ENCODE data around the gene RAB22A. TPM values are rescaled to one million over a fixed set of nuclear protein-coding genes. Genes with fewer than 3 reads are reported as not detected.

The RAB22A gene
- total RNA-seq (ENCODE audit: unreplicated experiment) = 9.5 TPM
- long read RNA-seq, full-length matches to known transcripts = 3 of 4 reads
- long read RNA-seq, partial matches to known transcripts = 0 of 4 reads
- long read RNA-seq, other reads (novel, unspliced or antisense) = 1 of 4 reads

DNA sequence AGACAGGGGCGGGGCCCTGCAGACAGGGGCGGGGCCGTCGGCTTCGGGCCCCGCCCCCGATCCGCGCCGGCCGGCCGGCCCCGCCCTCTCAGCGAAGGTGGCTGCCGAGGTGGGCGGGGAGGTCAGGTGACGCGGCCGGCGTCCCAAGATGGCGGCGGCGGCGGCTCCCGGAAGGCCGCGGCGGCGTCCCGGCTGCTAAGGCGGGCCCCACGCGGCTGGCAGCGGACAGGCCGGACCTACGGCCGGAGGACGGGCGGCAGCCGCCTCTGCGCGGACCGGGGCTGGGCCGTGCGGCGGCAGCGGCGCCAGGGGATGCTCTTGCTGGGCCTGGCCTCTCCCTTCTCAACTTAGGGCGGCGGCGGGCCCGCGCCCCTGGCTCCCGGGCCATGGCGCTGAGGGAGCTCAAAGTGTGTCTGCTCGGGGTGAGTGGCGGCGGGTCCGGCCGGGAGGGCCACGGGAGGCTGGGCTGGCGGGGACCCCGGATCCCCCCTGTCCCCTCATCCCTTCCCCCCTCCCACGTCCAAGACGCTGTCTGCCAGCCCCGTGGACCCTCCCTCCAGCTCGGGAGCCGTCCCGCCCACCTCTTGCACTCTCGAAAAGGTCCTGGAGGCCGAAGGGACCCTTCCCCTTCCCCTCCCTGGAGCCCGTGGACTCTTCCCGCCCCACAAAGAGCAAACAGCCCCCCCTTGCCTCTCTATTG, at the start of gene RAB22A:
Gene RAB22A, plus strand, starts transcription at position 125 of the 700 bp plus-strand sequence. Its CDS starts 262 bp downstream, at position 387.
- TF ChIP-seq, protein P1, sequence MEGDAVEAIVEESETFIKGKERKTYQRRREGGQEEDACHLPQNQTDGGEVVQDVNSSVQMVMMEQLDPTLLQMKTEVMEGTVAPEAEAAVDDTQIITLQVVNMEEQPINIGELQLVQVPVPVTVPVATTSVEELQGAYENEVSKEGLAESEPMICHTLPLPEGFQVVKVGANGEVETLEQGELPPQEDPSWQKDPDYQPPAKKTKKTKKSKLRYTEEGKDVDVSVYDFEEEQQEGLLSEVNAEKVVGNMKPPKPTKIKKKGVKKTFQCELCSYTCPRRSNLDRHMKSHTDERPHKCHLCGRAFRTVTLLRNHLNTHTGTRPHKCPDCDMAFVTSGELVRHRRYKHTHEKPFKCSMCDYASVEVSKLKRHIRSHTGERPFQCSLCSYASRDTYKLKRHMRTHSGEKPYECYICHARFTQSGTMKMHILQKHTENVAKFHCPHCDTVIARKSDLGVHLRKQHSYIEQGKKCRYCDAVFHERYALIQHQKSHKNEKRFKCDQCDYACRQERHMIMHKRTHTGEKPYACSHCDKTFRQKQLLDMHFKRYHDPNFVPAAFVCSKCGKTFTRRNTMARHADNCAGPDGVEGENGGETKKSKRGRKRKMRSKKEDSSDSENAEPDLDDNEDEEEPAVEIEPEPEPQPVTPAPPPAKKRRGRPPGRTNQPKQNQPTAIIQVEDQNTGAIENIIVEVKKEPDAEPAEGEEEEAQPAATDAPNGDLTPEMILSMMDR (IDR thresholded peaks at IDR 0.05; ENCODE audit: partially characterized antibody, unreplicated experiment) = no peak
- H3K9me3 Mint-ChIP-seq (ENCODE audit: unreplicated experiment) = no peaks in the 10 kb centered on the region

DNA sequence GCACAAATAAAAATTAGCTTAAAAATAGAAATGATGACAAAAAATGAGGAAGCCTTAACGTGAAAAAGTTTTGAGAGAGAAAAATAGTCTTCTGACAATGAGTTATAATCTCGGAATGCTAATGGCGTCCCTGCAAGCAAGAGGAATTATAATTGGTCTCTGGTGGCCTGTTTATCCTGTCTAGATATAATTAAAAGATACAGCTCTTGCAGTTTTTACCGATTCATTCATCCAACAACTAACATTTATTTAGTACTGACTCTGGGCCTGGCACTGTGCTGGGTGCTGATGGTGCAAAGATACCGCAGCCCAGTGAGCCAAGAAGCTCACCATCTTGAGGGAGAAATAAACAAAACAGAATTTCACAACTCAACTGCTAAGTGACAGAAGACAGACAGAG, 49.5 kb upstream of the RAB22A start:
- Mint-ChIP-seq H3K27ac (ENCODE audit: unreplicated experiment) (no peak overlapping the region), H3K4me1 (ENCODE audit: low read depth, unreplicated experiment) (no peaks in the 10 kb centered on the region), H3K36me3 (ENCODE audit: unreplicated experiment) (no peaks in the 10 kb centered on the region), H3K4me3 (ENCODE audit: unreplicated experiment) (no peak overlapping the region), H3K9me3 (ENCODE audit: unreplicated experiment) (no peaks in the 10 kb centered on the region), H3K27me3 (ENCODE audit: unreplicated experiment) (no peaks in the 10 kb centered on the region)
- DNase-seq = no peak
- TF ChIP-seq, protein P1 (IDR thresholded peaks at IDR 0.05; ENCODE audit: partially characterized antibody, unreplicated experiment) = no peak

More for the DNA sequence above, at the start of gene RAB22A:
- DNase-seq = peak; percentile 84
- Mint-ChIP-seq H3K4me3 (ENCODE audit: unreplicated experiment) (peak within 1 kb of the TSS; percentile 86), H3K27ac (ENCODE audit: unreplicated experiment) (peak within 1 kb of the TSS; percentile 17), H3K27me3 (ENCODE audit: unreplicated experiment) (peaks cover 4% of the 10 kb centered on the region), H3K36me3 (ENCODE audit: unreplicated experiment) (no peaks in the 10 kb centered on the region), H3K4me1 (ENCODE audit: low read depth, unreplicated experiment) (no peaks in the 10 kb centered on the region)

- Mint-ChIP-seq H3K4me3 (ENCODE audit: unreplicated experiment) (no peak overlapping the region), H3K36me3 (ENCODE audit: unreplicated experiment) (no peaks in the 10 kb centered on the region), H3K27ac (ENCODE audit: unreplicated experiment) (no peak overlapping the region), H3K9me3 (ENCODE audit: unreplicated experiment) (no peaks in the 10 kb centered on the region), H3K4me1 (ENCODE audit: low read depth, unreplicated experiment) (no peaks in the 10 kb centered on the region), H3K27me3 (ENCODE audit: unreplicated experiment) (no peaks in the 10 kb centered on the region)
- no peak for DNase-seq
- TF ChIP-seq, protein P1 (IDR thresholded peaks at IDR 0.05; ENCODE audit: partially characterized antibody, unreplicated experiment) = no peak
Measured at GRCh38 chr20:58261660-58262059, 47.9 kb upstream of the RAB22A start.

DNA sequence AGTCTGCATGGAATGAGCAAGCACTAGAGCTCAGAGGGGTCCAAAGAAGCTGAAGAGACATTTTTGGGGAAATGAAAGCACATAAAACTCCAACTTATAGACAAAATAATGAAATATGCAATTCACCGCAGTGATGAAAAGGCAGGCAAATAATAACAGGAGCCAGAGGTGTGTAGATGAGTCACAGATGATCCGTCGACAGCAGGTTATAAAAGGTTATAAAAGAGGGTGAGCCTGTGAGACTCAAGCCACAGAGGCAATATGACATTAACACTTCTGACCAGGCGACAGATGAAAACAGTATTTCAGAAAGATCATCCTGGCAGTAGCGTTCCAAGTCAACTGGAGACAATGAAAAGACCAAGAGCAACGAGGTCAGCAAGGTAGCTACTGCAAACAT, 45.2 kb upstream of the RAB22A start:
- no peak overlapping the region for H3K27ac Mint-ChIP-seq (ENCODE audit: unreplicated experiment)
- DNase-seq = no peak
- H3K4me3 Mint-ChIP-seq (ENCODE audit: unreplicated experiment) = no peak overlapping the region
- H3K27me3 Mint-ChIP-seq (ENCODE audit: unreplicated experiment) = no peaks in the 10 kb centered on the region
- TF ChIP-seq, protein P1 (IDR thresholded peaks at IDR 0.05; ENCODE audit: partially characterized antibody, unreplicated experiment) = no peak
- H3K4me1 Mint-ChIP-seq (ENCODE audit: low read depth, unreplicated experiment) = no peaks in the 10 kb centered on the region
- no peaks in the 10 kb centered on the region for H3K9me3 Mint-ChIP-seq (ENCODE audit: unreplicated experiment)
- H3K36me3 Mint-ChIP-seq (ENCODE audit: unreplicated experiment) = no peaks in the 10 kb centered on the region

Measured in glutamatergic neuron (in vitro differentiated cells).